Pancreas (tissue), 10 donors: ENCODE results near the gene SLC43A1. TPM values are rescaled to one million over a fixed set of nuclear protein-coding genes. Genes with fewer than 3 reads are reported as not detected.

Experiments used
- ATAC-seq, 4 donors: fragments of 200-7000 bp; cut with Tn5 transposase; one replicate each; pipeline versions ENCODE4 v1.8.0 to v1.9.1; 2020; ENCODE audit warnings: mild to moderate bottlenecking in 4 of 4, moderate library complexity in 4 of 4
- DNase-seq, 6 donors: peaks; one replicate each; pipeline ENCODE4 v3.0.0-alpha.2; 2020
- FAIRE-seq: peaks from 2 replicates; lab custom pipeline; 2012; peaks lifted over from hg19 to GRCh38; lab: Jason Lieb, UNC
- H3K27ac ChIP-seq, 4 donors: fragments of 200-600 bp; sonication (generic); 1 replicate in 3 of 4; 2 replicates in 1 of 4; pipeline versions ENCODE4 v1.5.0 to v1.8.0; 2020
- H3K27me3 ChIP-seq, 4 donors: fragments of 200-600 bp; one replicate each; pipeline ENCODE4 v1.8.0; 2021
- H3K36me3 ChIP-seq, 3 donors: fragments of 200-600 bp; sonication (generic) in 1 of 3; one replicate each; pipeline versions ENCODE4 v1.5.0 to v1.8.0; 2020 to 2021
- H3K4me1 ChIP-seq, 3 donors: fragments of 200-600 bp; one replicate each; pipeline ENCODE4 v1.8.0; 2021
- H3K4me3 ChIP-seq, 4 donors: fragments of 200-600 bp; sonication (generic) in 2 of 4; one replicate each; pipeline versions ENCODE4 v1.5.0 to v1.8.0; 2020 to 2021
- H3K9me3 ChIP-seq, 4 donors: fragments of 200-600 bp; one replicate each; pipeline ENCODE4 v1.8.0; 2021
- WGBS, 2 donors: extraction: QIAGEN DNeasy Blood & Tissue Kit; methylation state at CpG; one replicate each; pipeline ENCODE4 v1.1.7; 2013; 5-methylcytosine and 5-hydroxymethylcytosine counted together
- intact Hi-C, 3 donors: fragments of 100-400 bp; cut with DNase I; formaldehyde crosslinking; loops; one replicate each; pipeline versions ENCODE4 v1.11.1 to v1.14.2; 2022
- polyA plus RNA-seq, 2 donors: library from polyadenylated mRNA; stranded (reverse); fragments of 200-250 nt; gene quantifications; one replicate each; pipeline ENCODE4 v1.2.3, GENCODE V29; 2013
- total RNA-seq, 6 donors: library from RNA; stranded (reverse); fragmentation: NEBNext Ultra II Directional in 4 of 6; extraction: Animal tissue kit (Norgen Biotek cat#: 25700) in 4 of 6; gene quantifications; one replicate each; pipeline versions ENCODE4 v1.2.1 to v1.2.4, GENCODE V29; 2021 to 2023
- TF ChIP-seq, protein P1 (sequence below), 4 donors: fragments of 200-600 bp; sonication (generic) in 3 of 4; IDR thresholded peaks; one replicate each; pipeline versions ENCODE4 v1.5.0 to v1.8.0; 2021; ENCODE audit warnings: antibody characterized with exemption in 4 of 4
- donor health status: healthy with polysubstance abuse.
- donor health status: DM: no; HTN: no; CAD: no; lungs with moderate emphysema.
- donor health status: DM: no; HTN: no; CAD: no.
- donor health status: control.
- donor health status: control.
- donor health status: Bipolar disorder and iron deficiency.
- donor health status: DM: yes; HTN: yes; CAD: no.
- donor health status: DM: no; HTN: no; CAD: no.
- donor health status: DM: no; HTN: no; CAD: no.
- donor health status: DM: yes; HTN: yes; CAD: no.

SLC43A1 gene
- total and polyA plus RNA-seq, 8 donors, result 78.3 to 280 (median 122) TPM

DNA sequence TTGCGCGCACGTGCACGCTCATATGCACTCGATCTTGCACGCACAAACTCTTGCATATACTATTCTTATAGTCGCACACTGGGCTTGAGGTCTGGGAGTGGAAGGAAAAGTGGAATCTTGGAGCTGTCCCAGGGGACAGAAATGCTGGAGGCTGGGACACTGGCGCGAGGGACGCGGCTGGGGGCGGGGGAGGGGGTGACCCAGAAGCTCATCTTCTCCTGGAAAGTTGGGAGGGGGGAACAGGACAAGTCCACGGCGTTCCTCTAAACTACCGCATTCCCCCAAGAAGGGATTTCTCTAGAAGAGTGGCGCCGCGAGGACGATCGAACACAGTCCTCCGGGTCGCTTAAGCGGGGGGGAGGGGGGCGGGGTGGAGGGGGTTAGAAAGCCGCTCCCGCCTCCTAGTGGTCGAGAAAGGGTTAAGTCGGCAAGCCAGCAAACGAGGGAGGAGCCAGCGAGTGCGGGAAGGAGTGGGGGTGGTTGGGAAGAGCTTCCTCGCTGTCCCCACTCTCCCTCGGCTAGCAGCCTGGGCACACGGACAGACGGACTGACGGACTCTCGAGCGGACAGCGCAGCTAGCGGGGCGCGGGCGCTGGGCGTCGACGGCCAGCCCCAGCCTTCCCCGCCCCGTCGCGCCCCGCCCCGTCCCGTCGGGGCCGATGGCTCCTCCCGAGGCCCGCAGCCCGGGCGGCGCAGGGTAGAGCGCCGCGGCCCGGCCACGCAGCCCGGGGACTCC, 55.3 kb downstream of the SLC43A1 start, which contains the start of gene RTN4RL2:
Gene RTN4RL2, plus strand, starts transcription at position 507 of the 736 bp plus-strand sequence. CDS start 338 bp downstream, outside the sequence.
- H3K27ac ChIP-seq, result no peak within 1 kb of the TSS
- WGBS, 2 donors, result 1% methylated on average over 59 to 66 of the region's 66 CpGs
- ATAC-seq (peak; percentile 15 to 55 (median 36)), DNase-seq (peak in 5 of 6 donors; percentile 36 to 66 (median 56)), FAIRE-seq (no peak)
- TF ChIP-seq, protein P1, sequence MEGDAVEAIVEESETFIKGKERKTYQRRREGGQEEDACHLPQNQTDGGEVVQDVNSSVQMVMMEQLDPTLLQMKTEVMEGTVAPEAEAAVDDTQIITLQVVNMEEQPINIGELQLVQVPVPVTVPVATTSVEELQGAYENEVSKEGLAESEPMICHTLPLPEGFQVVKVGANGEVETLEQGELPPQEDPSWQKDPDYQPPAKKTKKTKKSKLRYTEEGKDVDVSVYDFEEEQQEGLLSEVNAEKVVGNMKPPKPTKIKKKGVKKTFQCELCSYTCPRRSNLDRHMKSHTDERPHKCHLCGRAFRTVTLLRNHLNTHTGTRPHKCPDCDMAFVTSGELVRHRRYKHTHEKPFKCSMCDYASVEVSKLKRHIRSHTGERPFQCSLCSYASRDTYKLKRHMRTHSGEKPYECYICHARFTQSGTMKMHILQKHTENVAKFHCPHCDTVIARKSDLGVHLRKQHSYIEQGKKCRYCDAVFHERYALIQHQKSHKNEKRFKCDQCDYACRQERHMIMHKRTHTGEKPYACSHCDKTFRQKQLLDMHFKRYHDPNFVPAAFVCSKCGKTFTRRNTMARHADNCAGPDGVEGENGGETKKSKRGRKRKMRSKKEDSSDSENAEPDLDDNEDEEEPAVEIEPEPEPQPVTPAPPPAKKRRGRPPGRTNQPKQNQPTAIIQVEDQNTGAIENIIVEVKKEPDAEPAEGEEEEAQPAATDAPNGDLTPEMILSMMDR (IDR thresholded peaks at IDR 0.05), result peak in 1 of 4 donors; percentile 6
- no peaks in the 10 kb centered on the region for H3K36me3 ChIP-seq
- H3K9me3 ChIP-seq, result no peaks in the 10 kb centered on the region
- H3K4me3 ChIP-seq, result peak within 1 kb of the TSS; percentile 7 to 52 (median 30)
- peaks cover 0 to 17% (median 17%) of the 10 kb centered on the region in 3 donors for H3K4me1 ChIP-seq
- intact Hi-C loops, result loop anchor here in 1 of 3 donors (10.0 kb wide), 1 partner anchor 55 kb away; the partner anchor contains the start of gene SLC43A1
- H3K27me3 ChIP-seq, result no peaks in the 10 kb centered on the region

DNA sequence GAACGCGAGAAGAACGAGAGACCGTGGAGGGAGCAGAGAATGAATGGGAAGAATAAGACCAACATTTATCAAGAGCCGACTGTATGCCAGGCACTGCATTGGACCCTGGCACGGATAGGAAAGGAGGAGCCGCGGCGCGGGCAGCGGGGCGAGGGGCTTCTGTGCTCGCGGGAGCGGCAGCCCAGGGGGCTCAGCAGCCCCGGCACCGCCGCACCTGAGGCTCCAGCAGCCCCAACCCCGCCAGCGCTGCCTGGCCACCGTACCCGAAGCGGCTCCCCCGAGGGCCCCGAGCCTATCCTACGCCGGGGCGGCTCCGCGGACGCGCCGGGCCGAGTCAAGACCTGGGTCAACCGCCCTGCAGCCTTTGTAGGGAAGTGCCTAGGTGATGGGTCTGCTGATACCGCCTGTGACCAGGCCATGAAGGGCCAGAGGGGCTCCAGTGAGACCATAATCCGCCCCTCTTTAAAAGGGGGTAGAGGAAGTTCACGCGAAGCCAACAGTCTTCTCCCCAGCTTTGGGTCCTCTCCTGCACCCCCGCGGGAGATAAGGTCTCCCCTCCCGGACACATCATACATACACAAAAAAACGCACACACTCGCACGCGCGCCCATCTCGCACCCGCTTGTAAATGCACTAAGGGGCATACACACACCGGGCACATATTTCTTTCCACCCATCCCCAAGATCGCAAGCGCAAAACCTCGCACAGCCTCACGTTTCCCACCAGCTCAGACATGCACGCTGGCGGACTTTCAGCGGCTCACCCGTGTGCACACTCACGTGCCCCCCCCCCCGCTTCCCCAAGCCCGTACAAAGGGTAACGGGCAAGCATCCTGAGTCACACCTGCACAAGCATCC, 56.1 kb downstream of the SLC43A1 start:
- Histone ChIP-seq H3K27ac (no peak overlapping the region), H3K9me3 (no peaks in the 10 kb centered on the region), H3K27me3 (no peaks in the 10 kb centered on the region), H3K4me3 (peak overlapping the region in 2 of 4 donors; percentile 32 to 52), H3K36me3 (no peaks in the 10 kb centered on the region), H3K4me1 (peaks cover 0 to 17% (median 17%) of the 10 kb centered on the region in 3 donors)
- ATAC-seq (peak; percentile 1 to 21 (median 18)), FAIRE-seq (no peak), DNase-seq (peak in 3 of 6 donors; percentile 33 to 70 (median 49))
- 1 to 3% methylated on average over 58 to 62 of the region's 62 CpGs for WGBS, 2 donors
- intact Hi-C loops, result loop anchor here in 1 of 3 donors (10.0 kb wide), 2 partner anchors 55 to 115 kb away; partner anchors contain the start of gene SLC43A1
- TF ChIP-seq, protein P1 (IDR thresholded peaks at IDR 0.05), result no peak

DNA sequence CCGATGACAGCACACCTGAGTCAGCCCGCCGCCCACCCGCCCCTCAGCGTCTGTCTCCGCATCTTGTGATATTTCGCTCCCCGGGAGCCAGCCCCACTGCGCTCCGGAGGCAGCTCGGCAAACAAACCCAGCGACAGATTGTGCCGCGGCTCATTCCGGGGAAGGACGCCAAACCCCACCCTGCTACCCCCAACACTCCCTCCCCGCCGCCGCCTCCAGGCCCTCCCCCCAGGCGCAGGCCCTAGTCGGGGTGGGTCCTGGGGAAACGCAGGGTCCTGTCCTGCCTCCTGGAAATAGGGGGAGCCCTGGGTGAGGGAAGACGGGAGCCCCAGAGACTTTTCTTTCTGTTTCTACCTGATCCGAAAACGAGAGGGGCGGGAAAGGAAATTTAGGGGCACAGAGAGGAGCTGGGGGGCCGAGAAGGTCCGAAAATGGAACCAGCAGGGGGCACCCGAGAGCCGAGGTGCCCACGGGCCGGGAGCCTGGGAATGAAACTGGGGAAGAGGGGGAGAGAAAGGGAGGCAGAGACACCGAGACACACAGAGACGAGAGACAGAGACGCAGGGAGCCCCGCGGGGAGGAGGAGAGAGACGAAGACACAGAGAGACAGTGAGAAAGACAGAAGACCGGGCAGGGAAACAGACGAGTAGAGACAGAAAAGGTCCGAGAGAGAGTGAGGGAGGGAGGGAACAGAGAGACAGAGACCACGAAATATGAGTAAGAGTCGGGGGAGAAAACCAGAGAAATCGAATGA, 56.9 kb downstream of the SLC43A1 start:
- intact Hi-C loops, result loop anchor here in 1 of 3 donors (10.0 kb wide), 1 partner anchor 114 kb away; no protein-coding TSS in a partner anchor
- Histone ChIP-seq H3K27me3 (no peaks in the 10 kb centered on the region), H3K27ac (no peak overlapping the region), H3K9me3 (no peaks in the 10 kb centered on the region), H3K4me3 (peak overlapping the region in 2 of 4 donors; percentile 32 to 52), H3K36me3 (no peaks in the 10 kb centered on the region), H3K4me1 (peaks cover 4 to 22% (median 17%) of the 10 kb centered on the region in 3 donors)
- peak in 5 of 6 donors; percentile 34 to 88 (median 58) for DNase-seq
- 0 to 1% methylated on average over 37 to 44 of the region's 44 CpGs for WGBS, 2 donors
- no peak for FAIRE-seq
- peak; percentile 42 to 66 (median 58) for ATAC-seq
- TF ChIP-seq, protein P1 (IDR thresholded peaks at IDR 0.05), result peak; percentile 52 to 71 (median 58)

DNA sequence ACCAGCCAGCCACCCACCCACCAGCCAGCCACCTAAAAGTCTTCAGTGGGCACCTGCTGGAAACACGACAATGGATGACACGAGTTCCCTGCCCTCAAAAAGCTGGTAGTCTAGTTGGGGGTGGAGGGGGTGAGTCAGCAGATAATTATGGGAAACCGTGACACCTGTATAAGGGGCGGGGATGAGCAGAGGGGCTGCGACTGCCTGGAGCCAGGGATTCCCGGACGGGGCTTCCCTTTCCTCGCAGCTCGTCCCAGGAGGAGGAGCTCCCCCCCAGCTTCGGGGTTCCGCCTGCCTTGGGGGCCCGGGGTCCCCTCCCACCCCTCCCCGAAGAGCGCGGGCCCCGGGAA, 57.5 kb downstream of the SLC43A1 start:
- intact Hi-C loops, result loop anchor here in 1 of 3 donors (10.0 kb wide), 1 partner anchor 113 kb away; no protein-coding TSS in a partner anchor
- Histone ChIP-seq H3K4me1 (peaks cover 4 to 24% (median 17%) of the 10 kb centered on the region in 3 donors), H3K9me3 (no peaks in the 10 kb centered on the region), H3K4me3 (peak overlapping the region in 2 of 4 donors; percentile 32 to 52), H3K27ac (no peak overlapping the region), H3K36me3 (no peaks in the 10 kb centered on the region), H3K27me3 (no peaks in the 10 kb centered on the region)
- ATAC-seq (peak in 3 of 4 donors; percentile 1 to 5 (median 2)), DNase-seq (no peak), FAIRE-seq (no peak)
- TF ChIP-seq, protein P1 (IDR thresholded peaks at IDR 0.05), result no peak
- WGBS, 2 donors, result 6 to 13% methylated on average over 7 to 16 of the region's 16 CpGs
